Immature natural killer cell (primary cell): ENCODE measurements around the gene SEPTIN8. TPM values are rescaled to one million over a fixed set of nuclear protein-coding genes. Genes with fewer than 3 reads are reported as not detected.
"Not testable (repeated sequence)": the region's sequence is repeated elsewhere in the genome, so short reads cannot be mapped to it uniquely, and the experiment has no call there.

ENCODE experiments used
- DNase-seq, 3 donors: peaks; one replicate each; pipeline ENCODE4 v3.0.0; 2022; ENCODE audit warnings: mixed read lengths in 1 of 3
- H3K27ac Mint-ChIP-seq, 6 donors: one replicate each; pipeline ENCODE4 v1.8.0; 2020; ENCODE audit warnings: mixed read lengths in 6 of 6, mild to moderate bottlenecking in 5 of 6, inconsistent platforms in 4 of 6, moderate library complexity in 3 of 6
- H3K27me3 Mint-ChIP-seq, 3 donors: one replicate each; pipeline ENCODE4 v1.8.0; 2020 to 2021; ENCODE audit warnings: low read depth in 3 of 3, mild to moderate bottlenecking in 3 of 3, mixed read lengths in 3 of 3, moderate library complexity in 3 of 3, inconsistent platforms in 1 of 3
- H3K36me3 Mint-ChIP-seq, 3 donors: one replicate each; pipeline ENCODE4 v1.8.0; 2020; ENCODE audit warnings: mixed read lengths in 3 of 3, inconsistent platforms in 2 of 3, mild to moderate bottlenecking in 2 of 3
- H3K4me1 Mint-ChIP-seq, 2 donors: one replicate each; pipeline ENCODE4 v1.8.0; 2020; ENCODE audit warnings: inconsistent platforms in 2 of 2, mild to moderate bottlenecking in 2 of 2, mixed read lengths in 2 of 2, moderate library complexity in 1 of 2
- H3K4me3 Mint-ChIP-seq, 5 donors: one replicate each; pipeline ENCODE4 v1.8.0; 2020; ENCODE audit warnings: mild to moderate bottlenecking in 5 of 5, mixed read lengths in 5 of 5, inconsistent platforms in 3 of 5, moderate library complexity in 3 of 5
- H3K9me3 Mint-ChIP-seq, 6 donors: one replicate each; pipeline ENCODE4 v1.8.0; 2020; ENCODE audit warnings: mild to moderate bottlenecking in 6 of 6, mixed read lengths in 6 of 6, inconsistent platforms in 4 of 6, moderate library complexity in 3 of 6
- polyA plus RNA-seq, 3 donors: library from polyadenylated mRNA; unstranded; fragments of 300-500 nt; fragmentation: Illumina TruSeq; gene quantifications; one replicate each; pipeline ENCODE4 v1.2.3, GENCODE V29; 2021

Gene SEPTIN8
- polyA plus RNA-seq, 3 donors from 2014 or later, result 0.79 to 1.3 (median 1.2) TPM

DNA sequence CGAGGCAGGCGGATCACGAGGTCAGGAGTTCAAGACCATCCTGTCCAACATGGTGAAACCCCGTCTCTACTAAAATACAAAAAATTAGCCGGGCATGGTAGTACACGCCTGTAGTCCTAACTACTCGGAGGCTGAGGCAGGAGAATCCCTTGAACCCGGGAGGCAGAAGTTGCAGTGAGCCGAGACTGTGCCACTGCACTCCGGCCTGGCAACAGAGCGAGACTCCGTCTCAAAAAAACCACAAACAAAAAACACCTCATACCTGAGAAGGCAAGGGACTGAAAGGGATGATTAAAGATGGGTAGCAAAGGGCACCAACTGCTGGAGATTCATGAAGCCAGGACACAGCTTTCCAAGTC is 29.7 kb upstream of the SEPTIN8 start:
- not testable (repeated sequence) for DNase-seq, H3K4me1 Mint-ChIP-seq, H3K9me3 Mint-ChIP-seq, H3K4me3 Mint-ChIP-seq, H3K27ac Mint-ChIP-seq, H3K36me3 Mint-ChIP-seq
- peaks cover 25 to 36% (median 34%) of the 10 kb centered on the region in 3 donors for H3K27me3 Mint-ChIP-seq

DNA sequence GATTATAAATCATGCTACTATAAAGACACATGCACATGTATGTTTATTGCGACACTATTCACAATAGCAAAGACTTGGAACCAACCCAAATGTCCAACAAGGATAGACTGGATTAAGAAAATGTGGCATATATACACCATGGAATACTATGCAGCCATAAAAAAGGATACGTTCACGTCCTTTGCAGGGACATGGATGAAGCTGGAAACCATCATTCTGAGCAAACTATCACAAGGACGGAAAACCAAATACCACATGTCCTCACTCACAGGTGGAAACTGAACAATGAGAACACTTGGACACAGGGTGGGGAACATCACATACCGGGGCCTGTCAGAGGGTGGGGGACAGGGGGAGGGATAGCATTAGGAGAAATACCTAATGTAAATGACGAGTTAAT is 28.8 kb upstream of the SEPTIN8 start:
- H3K27me3 Mint-ChIP-seq, result peaks cover 20 to 38% (median 29%) of the 10 kb centered on the region in 3 donors
- H3K36me3 Mint-ChIP-seq, H3K9me3 Mint-ChIP-seq, H3K4me1 Mint-ChIP-seq, H3K4me3 Mint-ChIP-seq, DNase-seq, H3K27ac Mint-ChIP-seq: not testable (repeated sequence)

DNA sequence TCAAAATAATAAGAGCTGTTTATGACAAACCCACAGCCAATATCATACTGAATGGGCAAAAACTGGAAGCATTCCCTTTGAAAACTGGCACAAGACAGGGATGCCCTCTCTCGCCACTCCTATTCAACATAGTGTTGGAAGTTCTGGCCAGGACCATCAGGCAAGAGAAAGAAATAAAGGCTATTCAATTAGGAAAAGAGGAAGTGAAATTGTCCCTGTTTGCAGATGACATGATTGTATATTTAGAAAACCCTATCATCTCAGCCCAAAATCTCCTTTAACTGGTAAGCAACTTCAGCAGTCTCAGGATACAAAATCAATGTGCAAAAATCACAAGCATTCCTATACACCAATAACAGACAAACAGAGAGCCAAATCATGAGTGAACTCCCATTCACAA is 27.2 kb upstream of the SEPTIN8 start:
- H3K9me3 Mint-ChIP-seq, H3K4me3 Mint-ChIP-seq, DNase-seq, H3K27ac Mint-ChIP-seq, H3K36me3 Mint-ChIP-seq, H3K4me1 Mint-ChIP-seq: not testable (repeated sequence)
- peaks cover 13 to 28% (median 27%) of the 10 kb centered on the region in 3 donors for H3K27me3 Mint-ChIP-seq

DNA sequence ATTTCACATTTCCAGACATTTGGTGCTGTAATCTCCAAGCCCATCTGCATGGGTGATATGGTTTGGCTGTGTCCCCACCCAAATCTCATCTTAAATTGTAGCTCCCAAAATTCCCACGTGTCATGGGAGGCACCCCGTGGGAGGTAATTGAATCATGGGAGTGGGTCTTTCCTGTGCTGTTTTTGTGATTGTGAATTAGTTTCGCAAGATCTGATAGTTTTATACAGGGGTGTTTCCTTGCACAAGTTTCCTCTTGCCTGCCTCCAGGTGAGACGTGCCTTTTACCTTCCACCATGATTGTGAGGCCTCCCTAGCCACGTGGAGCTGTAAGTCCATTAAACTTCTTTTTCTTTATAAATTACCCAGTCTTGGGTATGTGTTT is 25.6 kb upstream of the SEPTIN8 start:
- H3K4me1 Mint-ChIP-seq, DNase-seq, H3K27ac Mint-ChIP-seq, H3K36me3 Mint-ChIP-seq, H3K4me3 Mint-ChIP-seq, H3K9me3 Mint-ChIP-seq: not testable (repeated sequence)
- peaks cover 15 to 26% (median 21%) of the 10 kb centered on the region in 3 donors for H3K27me3 Mint-ChIP-seq

DNA sequence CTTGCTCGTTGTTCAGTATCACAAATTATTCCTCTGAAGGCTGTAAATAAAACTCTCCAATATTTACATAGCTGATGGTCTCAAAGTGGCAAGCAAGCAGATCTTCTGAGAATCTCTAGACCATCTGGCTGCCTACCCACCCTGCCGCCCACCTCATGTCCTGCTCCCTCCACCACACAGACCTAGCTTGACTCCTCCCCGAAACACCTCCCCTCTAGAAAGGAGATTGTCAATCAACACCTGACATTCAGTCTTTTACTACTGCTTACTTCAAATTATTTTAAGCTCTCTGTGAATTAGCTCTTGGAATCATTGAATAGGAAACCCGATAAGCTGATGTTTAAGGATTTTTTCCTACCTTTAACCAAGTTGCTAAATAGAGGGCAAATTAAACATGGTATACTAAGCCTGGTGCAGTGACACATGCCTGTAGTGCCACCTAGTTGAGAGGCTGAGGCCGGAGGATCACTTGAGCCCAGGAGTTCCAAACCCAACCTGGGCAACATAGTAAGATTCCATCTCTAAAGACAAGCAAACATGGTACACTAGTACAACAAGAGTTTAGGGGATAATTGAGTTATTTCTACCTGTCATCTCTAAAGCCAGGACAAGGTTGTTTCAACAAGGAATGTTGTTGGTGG is 25.1 kb upstream of the SEPTIN8 start:
- H3K36me3 Mint-ChIP-seq, result no peaks in the 10 kb centered on the region
- no peaks in the 10 kb centered on the region for H3K4me1 Mint-ChIP-seq
- H3K27me3 Mint-ChIP-seq, result peaks cover 12 to 23% (median 17%) of the 10 kb centered on the region in 3 donors
- no peak overlapping the region for H3K4me3 Mint-ChIP-seq
- DNase-seq, result no peak
- no peaks in the 10 kb centered on the region for H3K9me3 Mint-ChIP-seq
- no peak overlapping the region for H3K27ac Mint-ChIP-seq

DNA sequence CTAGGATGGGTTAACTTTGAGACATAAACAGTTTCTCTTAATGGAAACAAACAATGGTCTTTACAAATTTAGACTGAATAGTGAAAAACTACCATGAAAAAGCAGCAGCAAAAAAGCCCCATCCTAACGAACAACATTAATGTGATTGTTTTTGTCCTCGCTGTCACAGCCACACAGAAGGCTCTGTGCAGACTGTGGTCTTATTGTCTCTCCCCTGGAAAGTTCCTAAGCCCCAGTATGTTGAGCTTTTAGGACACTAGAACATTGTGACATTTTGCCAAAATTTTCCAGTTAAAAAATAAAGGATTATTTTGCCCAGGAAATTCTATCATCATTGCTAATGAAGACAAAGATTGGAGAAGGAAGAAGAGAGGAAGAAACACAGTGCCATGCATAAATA is 23.5 kb upstream of the SEPTIN8 start:
- Mint-ChIP-seq H3K9me3 (no peaks in the 10 kb centered on the region), H3K36me3 (no peaks in the 10 kb centered on the region), H3K27me3 (peaks cover 12 to 20% (median 17%) of the 10 kb centered on the region in 3 donors), H3K4me3 (no peak overlapping the region), H3K27ac (no peak overlapping the region), H3K4me1 (no peaks in the 10 kb centered on the region)
- no peak for DNase-seq

DNA sequence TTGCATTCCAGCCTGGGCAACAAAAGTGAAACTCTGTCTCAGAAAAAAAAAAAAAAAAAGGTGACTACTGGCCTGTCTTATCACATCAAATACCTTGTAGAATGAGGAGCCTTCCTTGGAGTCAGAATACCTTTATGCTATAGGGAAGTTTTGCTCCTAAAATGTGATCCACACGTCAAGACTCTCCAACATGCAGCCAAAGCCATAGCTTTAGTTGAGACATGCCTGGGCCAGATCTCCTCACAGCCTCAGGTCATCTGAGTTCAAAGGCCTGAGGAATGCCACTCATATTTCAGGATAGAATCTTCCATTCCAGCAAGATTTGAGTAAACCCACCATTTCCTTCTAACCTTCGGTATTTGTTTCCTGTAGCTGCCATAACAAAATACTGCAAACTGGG is 22.4 kb upstream of the SEPTIN8 start:
- H3K27me3 Mint-ChIP-seq, result peaks cover 10 to 15% (median 14%) of the 10 kb centered on the region in 3 donors
- no peaks in the 10 kb centered on the region for H3K4me1 Mint-ChIP-seq

DNA sequence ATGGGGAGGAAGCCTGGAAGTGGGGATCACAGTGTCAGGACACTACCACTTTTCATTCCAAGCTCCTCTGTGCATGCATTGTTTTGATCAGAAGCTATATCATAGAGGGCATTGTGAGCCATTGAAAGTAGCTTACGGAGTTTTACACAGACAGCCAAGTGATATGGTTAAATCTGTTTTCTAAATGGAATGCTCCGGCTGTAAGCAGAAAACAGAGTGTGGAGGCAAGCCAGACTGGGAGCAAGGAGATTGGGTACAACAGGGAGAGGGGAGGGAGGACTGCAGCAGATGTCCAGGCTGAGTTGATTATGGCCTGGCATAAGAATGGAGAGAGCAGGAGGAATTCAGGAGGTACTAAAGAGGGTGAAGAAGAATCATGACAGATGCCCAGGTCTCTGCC is 20.6 kb upstream of the SEPTIN8 start:
- no peak overlapping the region for H3K4me3 Mint-ChIP-seq
- no peaks in the 10 kb centered on the region for H3K36me3 Mint-ChIP-seq
- no peak overlapping the region for H3K27ac Mint-ChIP-seq
- H3K27me3 Mint-ChIP-seq, result peaks cover 7 to 12% (median 10%) of the 10 kb centered on the region in 3 donors
- no peaks in the 10 kb centered on the region for H3K9me3 Mint-ChIP-seq
- DNase-seq, result no peak
- H3K4me1 Mint-ChIP-seq, result no peaks in the 10 kb centered on the region

More for the DNA sequence above, 22.4 kb upstream of the SEPTIN8 start:
- no peaks in the 10 kb centered on the region for H3K9me3 Mint-ChIP-seq
- H3K4me3 Mint-ChIP-seq, result no peak overlapping the region
- DNase-seq, result no peak
- no peaks in the 10 kb centered on the region for H3K36me3 Mint-ChIP-seq
- H3K27ac Mint-ChIP-seq, result no peak overlapping the region

DNA sequence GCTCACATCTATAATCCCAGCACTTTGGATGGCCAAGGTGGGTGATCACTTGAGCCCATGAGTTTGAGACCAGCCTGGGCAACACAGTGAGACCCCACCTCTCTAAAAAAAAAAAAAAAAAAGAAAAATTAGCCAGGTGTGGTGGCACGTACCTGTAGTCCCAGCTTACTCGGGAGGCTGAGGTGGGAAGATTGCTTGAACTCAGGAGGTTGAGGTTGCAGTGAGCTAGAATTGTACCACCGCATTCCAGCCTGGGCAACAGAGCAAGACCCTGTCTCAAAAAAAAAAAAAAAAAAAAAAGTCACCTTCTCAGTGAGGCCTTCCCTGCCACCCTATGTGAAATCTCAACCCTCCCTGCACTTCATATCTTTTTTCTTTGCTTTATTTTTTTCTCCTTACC is 14.0 kb upstream of the SEPTIN8 start:
- no peak for DNase-seq
- Mint-ChIP-seq H3K4me3 (no peak overlapping the region), H3K27ac (no peak overlapping the region), H3K4me1 (no peaks in the 10 kb centered on the region), H3K27me3 (peaks cover 0 to 2% (median 2%) of the 10 kb centered on the region in 3 donors), H3K9me3 (no peaks in the 10 kb centered on the region), H3K36me3 (no peaks in the 10 kb centered on the region)

DNA sequence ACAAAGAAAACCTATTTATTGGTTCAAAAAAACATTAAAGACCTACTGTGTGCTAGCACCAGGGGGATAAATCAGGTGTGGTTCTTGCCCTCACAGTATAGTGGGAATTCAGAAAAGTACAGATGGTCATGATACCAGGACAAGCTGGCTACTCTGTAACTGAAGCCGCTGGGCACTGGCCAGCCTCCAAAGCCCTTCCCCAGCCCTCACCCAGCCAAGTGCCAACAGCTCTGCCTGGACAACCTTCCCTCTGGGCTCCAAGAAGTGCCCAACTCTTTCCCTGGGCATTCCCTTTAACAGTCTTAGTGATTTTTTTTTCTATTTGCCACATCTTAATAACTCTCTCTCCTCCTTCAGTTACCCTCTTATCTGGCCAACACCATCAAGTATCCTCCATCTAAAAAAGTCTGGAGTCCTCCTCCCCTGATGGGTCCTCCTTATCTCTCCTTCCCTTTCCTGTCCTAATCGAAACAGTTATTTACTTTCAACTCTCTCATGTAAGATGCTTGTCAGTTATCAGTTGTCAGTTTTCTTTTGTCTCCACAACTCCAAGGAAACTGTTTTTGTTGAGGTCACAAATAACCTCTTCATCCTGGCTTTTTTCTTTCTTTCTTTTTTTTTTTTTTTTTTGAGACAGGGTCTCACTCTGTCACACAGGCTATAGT is 13.3 kb upstream of the SEPTIN8 start:
- no peak overlapping the region for H3K4me3 Mint-ChIP-seq

DNA sequence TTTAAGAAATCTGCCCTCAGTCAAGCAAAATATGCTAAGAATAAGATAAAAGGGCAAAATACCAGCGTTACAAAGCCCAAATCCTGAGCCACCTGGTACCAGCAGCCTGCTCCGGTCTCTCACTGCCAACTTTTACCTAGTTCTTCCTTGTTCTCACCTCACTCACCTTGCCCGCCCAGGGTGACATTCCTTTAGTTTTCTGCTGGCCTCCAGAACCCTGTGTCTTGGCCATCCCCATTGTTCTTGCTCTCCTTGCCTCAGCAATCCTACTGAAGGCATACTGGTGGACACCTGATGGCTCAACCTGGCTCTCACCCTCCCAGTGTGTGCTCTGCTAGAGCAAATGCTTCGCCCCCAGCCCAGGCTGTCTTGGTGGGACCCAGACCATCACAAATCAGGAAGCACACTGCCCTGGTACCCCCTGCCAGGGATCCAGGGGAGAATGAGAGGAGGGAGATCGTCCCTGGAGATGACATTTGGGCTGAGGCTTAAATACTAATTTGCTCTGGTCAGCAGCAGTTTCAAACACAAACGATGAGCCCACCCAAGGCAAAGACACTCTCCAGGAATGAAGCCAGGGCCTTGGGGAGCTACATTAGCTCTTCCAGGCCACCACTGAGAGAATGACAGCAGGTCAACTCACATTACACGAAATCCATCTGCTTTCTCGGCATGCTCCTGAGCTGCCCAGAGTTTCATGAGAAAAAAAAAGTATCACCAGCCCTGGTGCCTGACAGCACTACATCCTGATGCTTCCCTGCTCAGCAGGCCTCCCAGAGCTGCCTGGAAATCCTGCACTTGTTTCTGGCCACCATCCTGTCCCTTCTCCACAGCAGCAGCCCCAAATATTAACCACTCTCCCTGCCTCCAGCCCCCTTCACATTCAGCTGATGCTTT is 12.2 kb upstream of the SEPTIN8 start:
- no peaks in the 10 kb centered on the region for H3K9me3 Mint-ChIP-seq
- no peak for DNase-seq
- H3K4me1 Mint-ChIP-seq, result no peaks in the 10 kb centered on the region
- peaks cover 0 to 2% (median 2%) of the 10 kb centered on the region in 3 donors for H3K27me3 Mint-ChIP-seq
- H3K36me3 Mint-ChIP-seq, result no peaks in the 10 kb centered on the region
- H3K27ac Mint-ChIP-seq, result no peak overlapping the region
- no peak overlapping the region for H3K4me3 Mint-ChIP-seq

More for the DNA sequence above, 13.3 kb upstream of the SEPTIN8 start:
- no peaks in the 10 kb centered on the region for H3K9me3 Mint-ChIP-seq
- H3K4me1 Mint-ChIP-seq, result no peaks in the 10 kb centered on the region
- H3K27ac Mint-ChIP-seq, result no peak overlapping the region
- DNase-seq, result no peak
- peaks cover 0 to 2% (median 2%) of the 10 kb centered on the region in 3 donors for H3K27me3 Mint-ChIP-seq
- H3K36me3 Mint-ChIP-seq, result no peaks in the 10 kb centered on the region

DNA sequence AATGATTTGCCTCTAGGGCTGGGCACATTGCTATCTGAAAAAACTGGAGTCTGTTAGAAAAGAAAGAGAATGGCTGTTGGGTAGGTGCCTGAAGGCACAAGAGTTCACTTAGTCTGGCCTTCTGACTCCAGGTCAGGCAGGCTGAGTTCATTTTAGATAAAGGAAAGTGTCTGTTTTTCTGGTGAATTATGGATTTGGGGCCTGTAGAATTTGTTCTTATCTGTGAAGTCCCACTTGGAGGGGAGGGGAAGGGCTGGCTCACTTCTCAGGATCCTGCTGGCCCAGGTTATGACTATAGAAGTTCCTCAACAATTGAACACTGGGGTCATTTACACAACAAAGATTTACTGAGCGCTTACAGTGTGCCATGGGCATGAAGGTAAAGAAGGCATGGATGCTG is 11.5 kb upstream of the SEPTIN8 start:
- Mint-ChIP-seq H3K4me3 (no peak overlapping the region), H3K36me3 (no peaks in the 10 kb centered on the region), H3K27me3 (peaks cover 0 to 3% (median 2%) of the 10 kb centered on the region in 3 donors), H3K9me3 (no peaks in the 10 kb centered on the region), H3K27ac (no peak overlapping the region), H3K4me1 (no peaks in the 10 kb centered on the region)
- DNase-seq, result no peak

DNA sequence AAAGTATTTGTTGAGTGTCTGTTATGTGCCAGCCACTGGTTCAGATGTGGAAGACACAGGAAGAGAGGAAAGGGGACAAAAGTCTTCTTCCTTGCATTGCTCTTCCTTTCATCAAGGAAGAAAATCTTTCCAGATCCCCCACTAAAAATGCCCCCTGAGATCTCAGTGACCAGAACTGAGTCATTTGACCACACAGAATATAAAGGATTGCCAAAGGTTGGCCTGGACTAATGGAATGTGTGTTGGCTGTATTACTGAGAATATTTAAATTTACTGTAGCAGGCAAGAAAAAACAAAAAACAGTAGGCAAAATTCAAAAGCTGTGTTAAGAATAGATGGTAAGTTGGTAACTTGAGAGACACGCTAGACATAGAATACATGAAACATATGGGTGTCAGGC is 10.0 kb upstream of the SEPTIN8 start:
- Mint-ChIP-seq H3K4me1 (no peaks in the 10 kb centered on the region), H3K36me3 (no peaks in the 10 kb centered on the region), H3K4me3 (no peak overlapping the region), H3K27ac (no peak overlapping the region), H3K9me3 (no peaks in the 10 kb centered on the region), H3K27me3 (peaks cover 4 to 6% (median 6%) of the 10 kb centered on the region in 3 donors)
- DNase-seq, result no peak

DNA sequence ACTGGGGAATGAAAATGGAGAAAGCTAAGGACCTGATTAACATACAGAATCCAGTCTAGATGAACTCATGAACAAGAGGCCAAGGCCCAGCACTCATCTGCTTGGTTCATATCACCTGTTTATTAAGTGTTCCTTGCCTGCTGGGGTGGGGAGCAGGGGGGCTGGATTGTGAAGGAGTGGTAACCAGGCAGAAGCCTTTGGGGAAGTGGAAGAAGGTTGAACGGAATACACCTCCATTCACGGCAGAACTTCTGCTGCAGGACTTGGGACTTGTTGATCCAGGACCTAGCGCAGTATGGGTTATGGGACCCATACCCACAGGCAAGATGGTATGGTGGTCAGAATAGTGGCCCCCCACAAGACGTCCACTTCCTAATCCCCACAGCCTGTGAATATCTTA is 8.8 kb upstream of the SEPTIN8 start:
- peaks cover 6 to 11% (median 10%) of the 10 kb centered on the region in 3 donors for H3K27me3 Mint-ChIP-seq
- no peak for DNase-seq
- H3K9me3 Mint-ChIP-seq, result no peaks in the 10 kb centered on the region
- no peaks in the 10 kb centered on the region for H3K4me1 Mint-ChIP-seq
- H3K4me3 Mint-ChIP-seq, result no peak overlapping the region
- H3K27ac Mint-ChIP-seq, result no peak overlapping the region
- H3K36me3 Mint-ChIP-seq, result no peaks in the 10 kb centered on the region
